GM23248 (cell line): Measurements from ENCODE around the gene DDN.

Source experiments
- EZH2 ChIP-seq: fragments of 200-600 bp; sonication (generic); IDR thresholded peaks from 2 replicates; pipeline ENCODE4 v1.6.1; 2018; ENCODE audit warnings: antibody characterized with exemption, mild to moderate bottlenecking; ENCODE audit not compliant: insufficient read depth, poor library complexity, severe bottlenecking
- EZH2phosphoT487 ChIP-seq: fragments of 200-600 bp; sonication (generic); IDR thresholded peaks from 2 replicates; pipeline ENCODE4 v1.6.1; 2018; ENCODE audit warnings: antibody characterized with exemption, moderate library complexity, mild to moderate bottlenecking, low read depth; ENCODE audit not compliant: insufficient read depth

- TF ChIP-seq EZH2 (no peak), EZH2phosphoT487 (no peak)
These were observed 33.8 kb downstream of the DDN start for GRCh38 chr12:48965298-48965838.
